ELR (cell line): ENCODE data around the gene CGRRF1.

Experiments used
- DNase-seq: peaks from one replicate; pipeline ENCODE4 v3.0.0-alpha.2; 2015; ENCODE audit warnings: low read depth

CGRRF1 gene

GRCh38 chr14:54489731-54490444 is 19.8 kb upstream of the CGRRF1 start:
- no peak for DNase-seq

- peak; percentile 54 for DNase-seq
Measured at GRCh38 chr14:54490445-54491175, 19.1 kb upstream of the CGRRF1 start.

GRCh38 chr14:54493293-54493692 is 16.4 kb upstream of the CGRRF1 start:
- DNase-seq = no peak

- DNase-seq = no peak
Measured at GRCh38 chr14:54497224-54497623, 12.5 kb upstream of the CGRRF1 start.

GRCh38 chr14:54498095-54498531 is 11.6 kb upstream of the CGRRF1 start:
- DNase-seq = no peak

- DNase-seq = no peak
Measured at GRCh38 chr14:54498579-54498978, 11.1 kb upstream of the CGRRF1 start.

- DNase-seq = no peak
Measured at GRCh38 chr14:54500744-54501143, 9.0 kb upstream of the CGRRF1 start.

- DNase-seq = no peak
Measured at GRCh38 chr14:54501480-54501879, 8.2 kb upstream of the CGRRF1 start.

- DNase-seq = no peak
Measured at GRCh38 chr14:54502602-54503001, 7.1 kb upstream of the CGRRF1 start.

GRCh38 chr14:54503486-54503885 is 6.2 kb upstream of the CGRRF1 start:
- peak; percentile 66 for DNase-seq

- DNase-seq = no peak
Measured at GRCh38 chr14:54512393-54512792, 2.7 kb downstream of the CGRRF1 start.

- DNase-seq = no peak
Measured at GRCh38 chr14:54515670-54516069, 6.0 kb downstream of the CGRRF1 start.

- DNase-seq = no peak
Measured at GRCh38 chr14:54516709-54517108, 7.0 kb downstream of the CGRRF1 start.

GRCh38 chr14:54524410-54524809 is 14.7 kb downstream of the CGRRF1 start:
- DNase-seq = no peak

- no peak for DNase-seq
Measured at GRCh38 chr14:54528973-54529372, 19.3 kb downstream of the CGRRF1 start.

GRCh38 chr14:54529811-54530210 is 20.1 kb downstream of the CGRRF1 start:
- DNase-seq = peak; percentile 75

- no peak for DNase-seq
Measured at GRCh38 chr14:54532111-54533012, 22.7 kb downstream of the CGRRF1 start.

GRCh38 chr14:54533100-54533499 is 23.4 kb downstream of the CGRRF1 start:
- DNase-seq = no peak

GRCh38 chr14:54535126-54535525 is 25.4 kb downstream of the CGRRF1 start:
- peak; percentile 25 for DNase-seq

- no peak for DNase-seq
Measured at GRCh38 chr14:54535646-54536045, 25.9 kb downstream of the CGRRF1 start.

- no peak for DNase-seq
Measured at GRCh38 chr14:54537651-54538050, 27.9 kb downstream of the CGRRF1 start.

- DNase-seq = no peak
Measured at GRCh38 chr14:54538055-54538454, 28.3 kb downstream of the CGRRF1 start.

GRCh38 chr14:54547583-54547982 is 37.9 kb downstream of the CGRRF1 start:
- DNase-seq = no peak
